OCI-LY7 (cell line): Measurements from ENCODE around the gene IFT80.

Experiments used
- CTCF ChIP-seq: fragments of 200-600 bp; sonication (generic); conservative IDR thresholded peaks from 2 replicates; pipeline ENCODE4 v1.5.1; 2014; ENCODE audit warnings: mild to moderate bottlenecking, antibody characterized with exemption, low read length, moderate library complexity, mixed read lengths
- EZH2phosphoT487 ChIP-seq: fragments of 200-600 bp; sonication (generic); IDR thresholded peaks from 2 replicates; pipeline ENCODE4 v1.6.1; 2018; ENCODE audit warnings: low read depth, borderline replicate concordance, mild to moderate bottlenecking, mixed run types, antibody characterized with exemption, low read length, moderate library complexity, mixed read lengths

DNA sequence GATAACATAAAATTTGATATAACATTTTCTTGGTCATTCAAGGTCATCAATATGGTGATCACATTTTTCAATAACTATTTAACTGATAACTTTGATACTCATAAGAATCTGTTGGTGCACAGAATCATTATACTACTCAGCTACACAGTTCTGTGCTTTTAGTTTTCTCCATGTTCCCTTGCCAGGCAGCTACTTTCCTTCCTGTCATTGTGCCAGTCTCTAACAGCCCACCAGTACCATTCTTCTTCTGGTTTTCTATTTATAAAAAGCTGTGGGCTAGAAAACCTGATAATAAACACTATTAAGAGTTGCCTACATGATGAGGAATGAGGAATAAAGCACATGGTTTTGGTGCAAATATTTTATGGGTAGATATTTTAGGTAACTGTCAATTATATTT, 96.2 kb downstream of the IFT80 start:
- TF ChIP-seq CTCF (no peak), EZH2phosphoT487 (no peak)
